ENCODE measurements around the gene SETBP1. TPM values are rescaled to one million over a fixed set of nuclear protein-coding genes. Genes with fewer than 3 reads are reported as not detected.

Gene SETBP1
- total RNA-seq, 1 donor from 2014 or later, result 12.4 TPM

- Histone ChIP-seq H3K27me3 (ENCODE audit: insufficient read depth, low read length) (no peaks in the 10 kb centered on the region), H3K4me3 (ENCODE audit: insufficient read depth, low read depth, low read length) (no peak overlapping the region), H2AFZ (ENCODE audit: low read depth, low read length) (no peak overlapping the region), H3K9ac (ENCODE audit: low read length) (no peak overlapping the region), H3K36me3 (ENCODE audit: insufficient read depth, low read length) (no peaks in the 10 kb centered on the region), H3K79me2 (ENCODE audit: insufficient read depth, low read length) (no peaks in the 10 kb centered on the region), H4K20me1 (ENCODE audit: insufficient read depth, low read length) (no peaks in the 10 kb centered on the region), H3K4me1 (ENCODE audit: insufficient read depth, low read length) (no peaks in the 10 kb centered on the region), H3K9me3 (ENCODE audit: insufficient read depth, low read depth, low read length) (no peaks in the 10 kb centered on the region), H3K4me2 (ENCODE audit: low read length) (no peak overlapping the region), H3K27ac (ENCODE audit: low read depth, low read length) (no peak overlapping the region)
- no peaks in the 10 kb centered on the region for H3K4me1 Mint-ChIP-seq (ENCODE audit: low read depth, unreplicated experiment)
- no peak overlapping the region for H3K4me3 Mint-ChIP-seq (ENCODE audit: unreplicated experiment)
- FAIRE-seq (no peak), DNase-seq (ENCODE audit: low read depth) (no peak)
- TF ChIP-seq EZH2 (IDR thresholded peaks at IDR 0.05; ENCODE audit: insufficient read depth, low read length) (no peak), CTCF (IDR thresholded peaks at IDR 0.05; ENCODE audit: insufficient read depth, low read depth, low read length) (no peak)
- H3K36me3 Mint-ChIP-seq (ENCODE audit: low read depth, unreplicated experiment), result no peaks in the 10 kb centered on the region
- no peaks in the 10 kb centered on the region for H3K27me3 Mint-ChIP-seq (ENCODE audit: low read depth, unreplicated experiment)
- H3K9me3 Mint-ChIP-seq (ENCODE audit: unreplicated experiment), result no peaks in the 10 kb centered on the region
- H3K27ac Mint-ChIP-seq (ENCODE audit: unreplicated experiment), result no peak overlapping the region
Measured at GRCh38 chr18:44900627-44901026, 219.9 kb downstream of the SETBP1 start.

GRCh38 chr18:44901283-44901682 is 220.6 kb downstream of the SETBP1 start:
- DNase-seq (ENCODE audit: low read depth) (no peak), FAIRE-seq (no peak)
- Histone ChIP-seq H3K36me3 (ENCODE audit: insufficient read depth, low read length) (no peaks in the 10 kb centered on the region), H3K9ac (ENCODE audit: low read length) (no peak overlapping the region), H4K20me1 (ENCODE audit: insufficient read depth, low read length) (no peaks in the 10 kb centered on the region), H3K4me2 (ENCODE audit: low read length) (no peak overlapping the region), H3K4me1 (ENCODE audit: insufficient read depth, low read length) (no peaks in the 10 kb centered on the region), H3K79me2 (ENCODE audit: insufficient read depth, low read length) (no peaks in the 10 kb centered on the region), H3K9me3 (ENCODE audit: insufficient read depth, low read depth, low read length) (no peaks in the 10 kb centered on the region), H3K4me3 (ENCODE audit: insufficient read depth, low read depth, low read length) (no peak overlapping the region), H3K27ac (ENCODE audit: low read depth, low read length) (no peak overlapping the region), H2AFZ (ENCODE audit: low read depth, low read length) (no peak overlapping the region), H3K27me3 (ENCODE audit: insufficient read depth, low read length) (no peaks in the 10 kb centered on the region)
- Mint-ChIP-seq H3K27ac (ENCODE audit: unreplicated experiment) (no peak overlapping the region), H3K9me3 (ENCODE audit: unreplicated experiment) (no peaks in the 10 kb centered on the region), H3K36me3 (ENCODE audit: low read depth, unreplicated experiment) (no peaks in the 10 kb centered on the region), H3K4me1 (ENCODE audit: low read depth, unreplicated experiment) (no peaks in the 10 kb centered on the region), H3K27me3 (ENCODE audit: low read depth, unreplicated experiment) (no peaks in the 10 kb centered on the region), H3K4me3 (ENCODE audit: unreplicated experiment) (no peak overlapping the region)
- TF ChIP-seq CTCF (IDR thresholded peaks at IDR 0.05; ENCODE audit: insufficient read depth, low read depth, low read length) (peak; percentile 9), EZH2 (IDR thresholded peaks at IDR 0.05; ENCODE audit: insufficient read depth, low read length) (no peak)

- H4K20me1 ChIP-seq (ENCODE audit: insufficient read depth, low read length), result no peaks in the 10 kb centered on the region
- no peaks in the 10 kb centered on the region for H3K4me1 ChIP-seq (ENCODE audit: insufficient read depth, low read length)
- no peak for FAIRE-seq
- H3K9ac ChIP-seq (ENCODE audit: low read length), result no peak overlapping the region
- Mint-ChIP-seq H3K4me1 (ENCODE audit: low read depth, unreplicated experiment) (no peaks in the 10 kb centered on the region), H3K36me3 (ENCODE audit: low read depth, unreplicated experiment) (no peaks in the 10 kb centered on the region), H3K27me3 (ENCODE audit: low read depth, unreplicated experiment) (no peaks in the 10 kb centered on the region), H3K4me3 (ENCODE audit: unreplicated experiment) (no peak overlapping the region), H3K9me3 (ENCODE audit: unreplicated experiment) (no peaks in the 10 kb centered on the region), H3K27ac (ENCODE audit: unreplicated experiment) (no peak overlapping the region)
- no peak overlapping the region for H3K27ac ChIP-seq (ENCODE audit: low read depth, low read length)
- H3K9me3 ChIP-seq (ENCODE audit: insufficient read depth, low read depth, low read length), result no peaks in the 10 kb centered on the region
- TF ChIP-seq EZH2 (IDR thresholded peaks at IDR 0.05; ENCODE audit: insufficient read depth, low read length) (no peak), CTCF (IDR thresholded peaks at IDR 0.05; ENCODE audit: insufficient read depth, low read depth, low read length) (no peak)
- no peak overlapping the region for H3K4me3 ChIP-seq (ENCODE audit: insufficient read depth, low read depth, low read length)
- no peak for DNase-seq (ENCODE audit: low read depth)
- no peaks in the 10 kb centered on the region for H3K79me2 ChIP-seq (ENCODE audit: insufficient read depth, low read length)
- H3K27me3 ChIP-seq (ENCODE audit: insufficient read depth, low read length), result no peaks in the 10 kb centered on the region
- no peak overlapping the region for H3K4me2 ChIP-seq (ENCODE audit: low read length)
- no peaks in the 10 kb centered on the region for H3K36me3 ChIP-seq (ENCODE audit: insufficient read depth, low read length)
- no peak overlapping the region for H2AFZ ChIP-seq (ENCODE audit: low read depth, low read length)
Measured at GRCh38 chr18:44903327-44903726, 222.6 kb downstream of the SETBP1 start.

Data from astrocyte (in vitro differentiated cells and primary cell).